SU-DHL-6 (cell line): ENCODE data around the gene ILF2.

Experiments
- EZH2phosphoT487 ChIP-seq: fragments of 200-600 bp; sonication (generic), shearing (Covaris generic); conservative IDR thresholded peaks from 2 replicates; pipeline ENCODE4 v1.6.1; 2018; ENCODE audit warnings: mild to moderate bottlenecking, antibody characterized with exemption, low read length, moderate library complexity, mixed read lengths
- TF ChIP-seq, protein P1 (sequence below): fragments of 200-600 bp; sonication (generic); IDR thresholded peaks from one replicate; pipeline ENCODE4 v1.5.1; 2017; ENCODE audit warnings: antibody characterized with exemption, mild to moderate bottlenecking, low read length, moderate library complexity; ENCODE audit not compliant: insufficient read depth, poor library complexity, severe bottlenecking

DNA sequence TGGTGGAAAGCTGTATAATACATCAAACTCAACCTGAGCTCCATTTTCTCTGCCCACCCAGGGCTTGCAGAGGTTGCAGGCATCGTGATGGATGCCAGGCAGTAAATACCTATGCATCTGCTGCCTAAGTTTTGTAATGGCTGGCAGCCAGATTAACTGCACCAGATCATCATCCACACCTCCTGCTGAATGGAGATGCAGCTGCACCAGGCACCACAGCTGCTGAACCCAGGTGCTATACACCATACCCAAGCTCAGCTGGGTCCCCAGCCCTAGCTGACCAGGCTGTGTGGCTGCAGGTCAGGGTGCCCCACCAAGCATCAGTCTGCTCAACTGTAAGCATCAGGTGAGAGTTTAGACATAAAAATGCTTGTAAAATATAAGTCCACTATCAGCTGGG, 19.0 kb downstream of the ILF2 start:
- TF ChIP-seq, protein P1, sequence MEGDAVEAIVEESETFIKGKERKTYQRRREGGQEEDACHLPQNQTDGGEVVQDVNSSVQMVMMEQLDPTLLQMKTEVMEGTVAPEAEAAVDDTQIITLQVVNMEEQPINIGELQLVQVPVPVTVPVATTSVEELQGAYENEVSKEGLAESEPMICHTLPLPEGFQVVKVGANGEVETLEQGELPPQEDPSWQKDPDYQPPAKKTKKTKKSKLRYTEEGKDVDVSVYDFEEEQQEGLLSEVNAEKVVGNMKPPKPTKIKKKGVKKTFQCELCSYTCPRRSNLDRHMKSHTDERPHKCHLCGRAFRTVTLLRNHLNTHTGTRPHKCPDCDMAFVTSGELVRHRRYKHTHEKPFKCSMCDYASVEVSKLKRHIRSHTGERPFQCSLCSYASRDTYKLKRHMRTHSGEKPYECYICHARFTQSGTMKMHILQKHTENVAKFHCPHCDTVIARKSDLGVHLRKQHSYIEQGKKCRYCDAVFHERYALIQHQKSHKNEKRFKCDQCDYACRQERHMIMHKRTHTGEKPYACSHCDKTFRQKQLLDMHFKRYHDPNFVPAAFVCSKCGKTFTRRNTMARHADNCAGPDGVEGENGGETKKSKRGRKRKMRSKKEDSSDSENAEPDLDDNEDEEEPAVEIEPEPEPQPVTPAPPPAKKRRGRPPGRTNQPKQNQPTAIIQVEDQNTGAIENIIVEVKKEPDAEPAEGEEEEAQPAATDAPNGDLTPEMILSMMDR = no peak
- no peak for TF ChIP-seq EZH2phosphoT487
